Measurements from ENCODE around the gene VRK2.

Gene VRK2

GRCh38 chr2:58054264-58054663 lies 7.7 kb downstream of the VRK2 start:
- no peak for TF ChIP-seq CTCF (IDR thresholded peaks at IDR 0.05; ENCODE audit: extremely low read depth, missing control alignments)
- DNase-seq (ENCODE audit: low spot score), result no peak

- TF ChIP-seq CTCF (IDR thresholded peaks at IDR 0.05; ENCODE audit: extremely low read depth, missing control alignments), result no peak
- no peak for DNase-seq (ENCODE audit: low spot score)
Observed at GRCh38 chr2:58055033-58055786, 8.6 kb downstream of the VRK2 start.

- no peak for DNase-seq (ENCODE audit: low spot score)
- no peak for TF ChIP-seq CTCF (IDR thresholded peaks at IDR 0.05; ENCODE audit: extremely low read depth, missing control alignments)
Observed at GRCh38 chr2:58056192-58056916, 9.7 kb downstream of the VRK2 start.

GRCh38 chr2:58057707-58058530 lies 11.3 kb downstream of the VRK2 start:
- DNase-seq (ENCODE audit: low spot score), result no peak
- TF ChIP-seq CTCF (IDR thresholded peaks at IDR 0.05; ENCODE audit: extremely low read depth, missing control alignments), result no peak

GRCh38 chr2:58063641-58064040 lies 17.0 kb downstream of the VRK2 start:
- no peak for TF ChIP-seq CTCF (IDR thresholded peaks at IDR 0.05; ENCODE audit: extremely low read depth, missing control alignments)
- DNase-seq (ENCODE audit: low spot score), result no peak

GRCh38 chr2:58064086-58064485 lies 17.5 kb downstream of the VRK2 start:
- DNase-seq (ENCODE audit: low spot score), result no peak
- no peak for TF ChIP-seq CTCF (IDR thresholded peaks at IDR 0.05; ENCODE audit: extremely low read depth, missing control alignments)

- DNase-seq (ENCODE audit: low spot score), result no peak
- no peak for TF ChIP-seq CTCF (IDR thresholded peaks at IDR 0.05; ENCODE audit: extremely low read depth, missing control alignments)
Observed at GRCh38 chr2:58065248-58065647, 18.6 kb downstream of the VRK2 start.
